ENCODE data around the gene FGFRL1.

FGFRL1 gene

DNA sequence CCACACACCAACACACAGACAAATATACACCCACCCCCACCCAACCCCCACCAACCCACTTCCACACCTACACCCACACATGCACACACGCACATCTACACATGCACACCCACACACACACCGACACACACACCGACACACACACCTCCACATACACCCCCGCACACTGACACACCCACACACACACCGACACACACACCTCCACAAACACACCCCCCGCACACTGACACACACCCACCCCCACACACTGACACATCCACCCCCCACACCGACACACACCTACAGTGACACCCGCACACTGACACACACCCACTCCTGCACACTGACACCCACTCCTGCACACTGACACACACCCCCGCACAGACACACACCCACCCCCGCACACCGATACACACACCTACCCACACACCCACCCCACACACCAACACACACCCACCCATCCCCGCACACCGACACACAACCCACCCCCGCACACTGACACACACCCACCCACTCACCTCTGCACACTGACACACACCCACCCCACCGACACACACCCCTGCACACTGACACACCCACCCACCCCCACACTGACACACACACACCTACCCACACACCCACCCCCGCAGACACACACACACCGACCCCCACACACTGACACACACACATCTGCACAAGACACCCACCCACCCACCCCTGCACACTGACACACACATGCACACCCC, 31.1 kb downstream of the FGFRL1 start:
- TF ChIP-seq ZFX (IDR thresholded peaks at IDR 0.05; ENCODE audit: borderline replicate concordance) (no peak), CTCF (IDR thresholded peaks at IDR 0.05) (no peak)
- H3K27ac ChIP-seq, result no peak overlapping the region

DNA sequence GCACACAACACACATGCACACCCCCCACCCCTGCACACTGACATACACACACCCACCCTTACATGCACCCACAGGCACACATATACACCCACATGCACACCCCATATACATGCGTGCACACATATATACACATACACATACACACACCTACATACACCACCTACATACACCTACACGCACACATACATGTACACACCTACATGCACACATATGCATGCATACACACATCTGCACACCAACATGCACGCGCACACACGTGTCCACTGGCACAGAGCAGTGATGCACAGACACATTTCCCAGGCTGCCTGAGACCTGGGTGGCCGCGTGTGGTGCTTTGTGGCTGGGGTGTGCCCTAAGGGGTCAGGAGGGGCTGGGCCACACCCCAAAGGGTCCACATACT, 31.7 kb downstream of the FGFRL1 start:
- no peak for TF ChIP-seq ZFX (IDR thresholded peaks at IDR 0.05; ENCODE audit: borderline replicate concordance)
- TF ChIP-seq CTCF (IDR thresholded peaks at IDR 0.05), result no peak
- no peak overlapping the region for H3K27ac ChIP-seq

DNA sequence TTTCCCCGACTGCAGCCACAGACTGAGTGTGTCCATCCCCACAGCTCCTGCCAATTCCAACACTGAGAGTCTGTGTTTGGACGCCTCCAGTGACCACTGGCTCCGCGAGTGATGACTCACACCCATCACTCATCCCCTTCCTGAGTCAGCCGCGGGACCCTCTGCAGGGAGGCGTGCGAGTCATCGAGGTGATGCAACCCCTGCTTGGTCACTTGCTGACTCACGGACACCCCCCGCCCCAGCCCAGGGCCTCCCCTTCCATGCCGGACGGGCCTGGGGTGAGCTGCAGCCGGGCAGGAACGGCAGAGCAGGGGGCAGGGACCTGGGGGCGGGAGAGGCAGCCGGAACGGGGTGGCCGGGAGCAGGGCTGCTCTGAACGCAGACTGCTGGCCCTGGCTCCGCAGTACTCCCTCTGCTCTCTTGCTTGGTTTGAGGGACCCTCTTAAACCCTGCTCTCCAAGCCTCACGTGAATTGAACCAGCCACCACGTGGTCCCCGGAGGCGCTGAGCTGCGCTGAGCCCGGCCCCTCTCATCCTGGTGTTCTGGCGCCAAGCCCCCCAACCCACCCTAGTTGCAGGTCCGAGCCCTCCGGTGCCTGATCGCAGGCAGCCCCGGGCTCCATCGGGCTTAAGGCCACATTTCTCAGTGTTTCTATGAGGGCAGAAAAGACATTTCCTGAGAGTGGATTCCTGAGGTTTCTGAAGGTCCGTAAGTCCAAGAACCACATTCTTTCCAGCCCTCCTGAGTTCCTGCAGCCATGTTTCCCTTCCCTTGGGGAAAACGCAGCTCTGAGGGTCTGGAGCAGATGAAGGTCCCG, 32.4 kb downstream of the FGFRL1 start:
- H3K27ac ChIP-seq, result no peak overlapping the region
- TF ChIP-seq ZFX (IDR thresholded peaks at IDR 0.05; ENCODE audit: borderline replicate concordance) (no peak), CTCF (IDR thresholded peaks at IDR 0.05) (no peak)

GRCh38 chr4:1044469-1045192, 33.2 kb downstream of the FGFRL1 start:
- TF ChIP-seq CTCF (IDR thresholded peaks at IDR 0.05), result no peak
- TF ChIP-seq ZFX (IDR thresholded peaks at IDR 0.05; ENCODE audit: borderline replicate concordance), result no peak
- no peak overlapping the region for H3K27ac ChIP-seq

DNA sequence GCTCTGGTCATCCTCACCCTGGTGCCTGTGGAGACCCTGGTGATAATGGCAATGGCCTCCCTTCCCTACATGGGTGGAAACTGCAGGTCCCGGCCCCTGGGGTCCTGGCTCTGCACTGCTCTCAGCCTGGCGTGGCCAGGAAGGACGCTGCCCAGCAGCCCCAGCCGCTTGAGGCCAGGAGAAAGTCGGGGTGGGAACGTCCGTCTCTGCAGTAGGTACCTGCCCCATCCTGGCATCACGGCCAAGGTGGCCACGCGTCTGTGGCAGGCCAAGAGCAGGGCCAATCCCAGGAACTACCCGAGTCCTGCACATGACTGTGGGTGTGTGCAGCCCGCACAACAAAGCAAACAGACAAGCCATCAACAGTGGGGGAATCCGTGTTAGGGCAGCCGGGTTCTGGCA, 33.8 kb downstream of the FGFRL1 start:
- no peak overlapping the region for H3K27ac ChIP-seq
- TF ChIP-seq ZFX (IDR thresholded peaks at IDR 0.05; ENCODE audit: borderline replicate concordance), result no peak
- no peak for TF ChIP-seq CTCF (IDR thresholded peaks at IDR 0.05)

DNA sequence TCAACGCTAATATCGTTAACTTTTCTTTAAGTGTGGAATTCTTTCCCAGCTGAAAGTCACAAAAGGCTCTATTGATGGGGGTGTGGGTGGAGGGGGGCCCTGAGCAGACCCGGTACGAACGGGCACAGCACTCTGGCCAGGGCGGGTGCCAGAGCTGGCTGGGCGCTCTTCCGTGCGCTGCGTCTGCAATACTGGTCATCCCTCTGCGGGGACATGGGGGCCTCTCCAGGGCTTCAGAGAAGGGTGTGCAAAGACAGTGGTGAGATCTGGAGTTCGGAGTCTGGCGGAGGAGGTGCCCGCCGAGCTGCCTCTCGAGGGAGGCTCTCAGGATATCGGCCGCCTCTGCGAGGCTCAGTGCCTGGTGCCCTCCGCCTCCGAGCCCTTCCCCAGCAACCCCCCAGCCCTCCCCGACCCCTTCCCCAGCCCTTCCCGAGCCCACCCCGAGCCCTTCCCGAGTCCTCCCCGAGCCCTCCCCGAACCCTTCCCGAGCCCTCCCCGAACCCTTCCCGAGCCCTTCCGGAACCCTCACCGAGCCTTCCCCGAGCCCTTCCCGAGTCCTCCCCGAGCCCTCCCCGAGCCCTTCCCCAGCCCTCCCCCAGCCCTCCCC, 34.3 kb downstream of the FGFRL1 start:
- H3K27ac ChIP-seq, result no peak overlapping the region
- TF ChIP-seq CTCF (IDR thresholded peaks at IDR 0.05) (no peak), ZFX (IDR thresholded peaks at IDR 0.05; ENCODE audit: borderline replicate concordance) (no peak)

DNA sequence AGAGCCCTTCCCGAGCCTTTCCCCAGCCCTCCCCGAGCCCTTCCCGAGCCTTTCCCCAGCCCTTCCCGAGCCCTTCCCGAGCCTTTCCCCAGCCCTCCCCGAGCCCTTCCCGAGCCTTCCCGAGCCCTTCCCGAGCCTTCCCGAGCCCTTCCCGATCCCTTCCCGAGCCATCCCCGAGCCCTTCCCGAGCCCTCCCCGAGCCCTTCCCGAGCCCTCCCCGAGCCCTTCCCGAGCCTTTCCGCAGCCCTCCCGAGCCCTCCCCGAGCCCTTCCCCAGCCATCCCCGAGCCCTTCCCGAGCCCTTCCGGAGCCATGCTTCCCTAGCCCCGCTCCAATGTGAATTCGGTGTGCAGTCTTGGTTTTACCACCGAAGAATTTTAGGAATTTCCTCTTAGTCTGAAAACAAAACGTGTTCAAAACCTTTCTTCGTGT, 35.2 kb downstream of the FGFRL1 start:
- 0 out of 2 replicates have a peak overlapping the region, but pooled peaks have one; percentile 27 for H3K27ac ChIP-seq
